ENCODE results near the gene CASP1.
"Not testable (repeated sequence)": the region's sequence is repeated elsewhere in the genome, so short reads cannot be mapped to it uniquely, and the experiment has no call there.

The CASP1 gene

GRCh38 chr11:105081412-105082150 is 46.6 kb upstream of the CASP1 start (continued):
- TF ChIP-seq ZNF214 (tag by site-specific recombination; IDR thresholded peaks at IDR 0.05; ENCODE audit: borderline replicate concordance) (no peak), PRDM4 (tag by site-specific recombination; IDR thresholded peaks at IDR 0.05) (no peak)

- H3K9me3 ChIP-seq (ENCODE audit: control insufficient read depth, insufficient read depth, low read depth, low read length); H3K4me1 ChIP-seq (ENCODE audit: control insufficient read depth, insufficient read depth, low read length); H3K27ac ChIP-seq (ENCODE audit: extremely low read depth, low read depth, low read length); POLR2A ChIA-PET; H3K4me3 ChIP-seq (ENCODE audit: low read depth, low read length); H3K36me3 ChIP-seq (ENCODE audit: control insufficient read depth in 2 of 2, insufficient read depth in 1 of 2, low read length in 2 of 2); CTCF ChIA-PET: not testable (repeated sequence)
These were observed 45.4 kb upstream of the CASP1 start for GRCh38 chr11:105080171-105080906.

GRCh38 chr11:105078283-105078682 is 43.3 kb upstream of the CASP1 start:
- CTCF ChIA-PET: no interaction called here
- TF ChIP-seq ZNF404 (tag by site-specific recombination; IDR thresholded peaks at IDR 0.05) (no peak), ZNF510 (tag by site-specific recombination; IDR thresholded peaks at IDR 0.05; ENCODE audit: insufficient replicate concordance) (no peak), CTCF (tag by site-specific recombination; IDR thresholded peaks at IDR 0.05) (no peak), FEZF1 (tag by site-specific recombination; IDR thresholded peaks at IDR 0.05) (no peak), GLIS2 (tag by site-specific recombination; IDR thresholded peaks at IDR 0.05) (no peak), ZNF433 (tag by site-specific recombination; IDR thresholded peaks at IDR 0.05; ENCODE audit: low read depth) (no peak), ZNF132 (tag by site-specific recombination; IDR thresholded peaks at IDR 0.05; ENCODE audit: borderline replicate concordance) (no peak), ZNF10 (tag by site-specific recombination; IDR thresholded peaks at IDR 0.05) (no peak), ZBTB7A (tag by site-specific recombination; IDR thresholded peaks at IDR 0.05; ENCODE audit: low read depth) (no peak), SETDB1 (IDR thresholded peaks at IDR 0.05; ENCODE audit: insufficient read length, low read length) (no peak), ZNF26 (tag by site-specific recombination; IDR thresholded peaks at IDR 0.05) (no peak), ZNF391 (tag by site-specific recombination; IDR thresholded peaks at IDR 0.05; ENCODE audit: borderline replicate concordance, low read depth) (no peak), ZNF561 (tag by site-specific recombination; IDR thresholded peaks at IDR 0.05; ENCODE audit: borderline replicate concordance) (no peak), SCRT2 (tag by site-specific recombination; IDR thresholded peaks at IDR 0.05) (no peak), SALL2 (tag by site-specific recombination; IDR thresholded peaks at IDR 0.05; ENCODE audit: borderline replicate concordance) (no peak), YY1 (tag by site-specific recombination; IDR thresholded peaks at IDR 0.05) (no peak), KLF1 (tag by site-specific recombination; IDR thresholded peaks at IDR 0.05) (no peak)

GRCh38 chr11:105077141-105077790 is 42.3 kb upstream of the CASP1 start:
- H3K9me3 ChIP-seq (ENCODE audit: control insufficient read depth, insufficient read depth, low read depth, low read length); H3K36me3 ChIP-seq (ENCODE audit: control insufficient read depth in 2 of 2, insufficient read depth in 1 of 2, low read length in 2 of 2); POLR2A ChIA-PET; H3K4me1 ChIP-seq (ENCODE audit: control insufficient read depth, insufficient read depth, low read length); H3K4me3 ChIP-seq (ENCODE audit: low read depth, low read length); H3K27ac ChIP-seq (ENCODE audit: extremely low read depth, low read depth, low read length): not testable (repeated sequence)
- CTCF ChIA-PET: interaction anchor here (0.7 kb wide), 1 partner anchor 398 kb away, joined by 3 read pairs; no protein-coding TSS in a partner anchor

More at GRCh38 chr11:105078283-105078682, 43.3 kb upstream of the CASP1 start:
- Histone ChIP-seq H3K9me3 (ENCODE audit: control insufficient read depth, insufficient read depth, low read depth, low read length) (no peaks in the 10 kb centered on the region), H3K4me3 (ENCODE audit: low read depth, low read length) (no peak overlapping the region), H3K36me3 (ENCODE audit: control insufficient read depth in 2 of 2, insufficient read depth in 1 of 2, low read length in 2 of 2) (no peaks in the 10 kb centered on the region), H3K4me1 (ENCODE audit: control insufficient read depth, insufficient read depth, low read length) (no peaks in the 10 kb centered on the region), H3K27ac (ENCODE audit: extremely low read depth, low read depth, low read length) (no peak overlapping the region)
- POLR2A ChIA-PET: no interaction called here

Measured in HEK293 (cell line).